WI38 (cell line): ENCODE results near the gene KCNK17.
A peak's percentile ranks its signal among the peaks of the same experiment; 100 is the strongest.

Experiments used
- H3K4me3 ChIP-seq: 2 replicates; pipeline ENCODE4 v1.5.1; 2011; ENCODE audit warnings: low read depth, mild to moderate bottlenecking, control low read depth, low read length
- TF ChIP-seq, protein P1 (sequence below): IDR thresholded peaks from 2 replicates; pipeline ENCODE4 v1.5.1; 2012; ENCODE audit warnings: low read depth, mild to moderate bottlenecking, control low read depth, low read length

Gene KCNK17

DNA sequence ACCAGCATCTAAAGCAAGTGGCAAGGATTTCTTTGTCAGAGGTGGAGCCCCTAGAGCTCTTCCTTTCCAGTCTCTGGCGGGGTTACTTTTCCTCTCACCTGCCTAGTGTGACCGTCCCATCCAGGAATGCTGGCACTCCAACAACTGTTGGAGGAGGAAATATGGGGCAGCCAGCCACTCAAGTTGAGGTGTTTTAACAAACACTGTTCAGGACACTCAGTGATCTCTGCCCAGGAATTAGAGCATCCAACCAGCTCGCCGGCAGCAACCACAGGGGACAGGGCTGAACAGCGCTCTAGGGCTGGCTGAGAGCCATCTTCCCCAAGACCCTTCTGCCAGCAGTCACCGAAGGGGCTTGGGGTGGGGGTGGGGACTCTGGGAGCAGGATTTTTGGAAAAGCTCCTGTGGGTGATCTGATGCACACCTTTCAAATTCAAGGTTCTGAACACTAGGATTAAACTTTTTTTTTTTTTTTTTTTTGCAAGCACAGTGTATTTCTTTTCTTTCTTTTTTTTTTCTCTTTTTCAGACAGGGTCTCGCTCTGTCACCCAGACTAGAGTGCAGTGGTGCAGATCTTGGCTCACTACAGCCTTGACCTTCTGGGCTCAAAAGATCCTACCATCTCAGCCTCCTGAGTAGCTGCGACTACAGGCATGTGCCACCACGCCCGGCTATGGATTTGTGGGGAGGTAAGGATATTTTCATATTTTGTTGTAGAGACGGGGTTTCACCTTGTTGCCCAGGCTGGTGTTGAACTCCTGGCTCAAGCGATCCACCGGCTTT is 36.7 kb upstream of the KCNK17 start:
- TF ChIP-seq, protein P1, sequence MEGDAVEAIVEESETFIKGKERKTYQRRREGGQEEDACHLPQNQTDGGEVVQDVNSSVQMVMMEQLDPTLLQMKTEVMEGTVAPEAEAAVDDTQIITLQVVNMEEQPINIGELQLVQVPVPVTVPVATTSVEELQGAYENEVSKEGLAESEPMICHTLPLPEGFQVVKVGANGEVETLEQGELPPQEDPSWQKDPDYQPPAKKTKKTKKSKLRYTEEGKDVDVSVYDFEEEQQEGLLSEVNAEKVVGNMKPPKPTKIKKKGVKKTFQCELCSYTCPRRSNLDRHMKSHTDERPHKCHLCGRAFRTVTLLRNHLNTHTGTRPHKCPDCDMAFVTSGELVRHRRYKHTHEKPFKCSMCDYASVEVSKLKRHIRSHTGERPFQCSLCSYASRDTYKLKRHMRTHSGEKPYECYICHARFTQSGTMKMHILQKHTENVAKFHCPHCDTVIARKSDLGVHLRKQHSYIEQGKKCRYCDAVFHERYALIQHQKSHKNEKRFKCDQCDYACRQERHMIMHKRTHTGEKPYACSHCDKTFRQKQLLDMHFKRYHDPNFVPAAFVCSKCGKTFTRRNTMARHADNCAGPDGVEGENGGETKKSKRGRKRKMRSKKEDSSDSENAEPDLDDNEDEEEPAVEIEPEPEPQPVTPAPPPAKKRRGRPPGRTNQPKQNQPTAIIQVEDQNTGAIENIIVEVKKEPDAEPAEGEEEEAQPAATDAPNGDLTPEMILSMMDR: no peak
- no peak overlapping the region for H3K4me3 ChIP-seq

DNA sequence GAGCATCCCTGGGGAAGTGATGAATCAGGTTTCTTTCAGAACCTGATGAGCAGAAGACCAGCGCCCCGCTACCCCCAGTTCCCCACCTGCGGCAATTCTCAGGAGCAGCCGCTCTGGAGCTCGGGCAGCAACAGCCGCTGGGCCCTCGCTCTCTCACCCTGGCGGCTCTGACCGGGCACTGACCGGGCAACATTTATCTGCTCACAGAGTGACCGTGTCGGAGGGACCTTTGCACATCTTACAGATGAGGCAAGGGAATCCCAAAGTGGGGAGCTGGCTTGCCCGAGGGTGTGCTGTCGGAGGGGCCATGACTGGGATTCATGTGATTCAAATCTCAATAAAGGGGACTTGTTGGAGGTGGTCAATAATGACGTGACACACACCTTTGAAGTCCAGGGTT is 34.5 kb upstream of the KCNK17 start:
- TF ChIP-seq, protein P1: no peak
- no peak overlapping the region for H3K4me3 ChIP-seq

DNA sequence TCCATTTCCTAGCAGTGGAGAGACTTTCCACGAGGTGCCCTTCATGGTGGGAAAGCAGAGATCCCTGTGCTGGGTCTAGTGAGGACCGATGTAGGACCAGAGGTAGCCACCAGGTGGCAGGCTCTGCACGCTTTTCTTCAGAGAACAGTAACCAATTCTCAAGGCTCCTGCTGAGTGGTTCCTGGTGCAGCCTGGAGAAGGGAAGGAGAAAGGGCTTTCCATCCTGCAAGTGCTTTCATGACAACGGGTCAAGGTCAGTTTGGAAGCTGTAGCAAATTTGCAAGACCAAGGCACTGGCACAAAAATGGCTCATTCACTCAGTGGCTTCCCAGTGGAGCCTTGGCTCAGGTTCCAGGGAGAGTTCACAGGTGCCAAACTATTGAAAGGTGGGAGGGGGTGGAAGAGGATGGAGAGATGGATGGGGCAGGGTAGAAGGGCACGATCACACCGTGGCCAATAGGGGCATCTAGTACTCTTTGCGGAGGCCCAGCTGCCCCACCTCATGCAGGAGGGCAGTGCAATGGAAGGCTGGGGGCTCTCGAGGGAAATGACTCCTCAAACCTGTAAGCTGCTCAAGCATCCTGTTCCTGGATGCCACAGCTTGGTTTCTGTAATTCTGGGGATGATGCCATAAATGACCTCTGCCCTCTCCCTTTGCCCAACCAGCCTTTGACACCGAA is 33.8 kb upstream of the KCNK17 start:
- H3K4me3 ChIP-seq: no peak overlapping the region
- TF ChIP-seq, protein P1: peak; percentile 87

GRCh38 chr6:39347206-39347605 is 33.0 kb upstream of the KCNK17 start:
- no peak overlapping the region for H3K4me3 ChIP-seq
- TF ChIP-seq, protein P1: no peak

DNA sequence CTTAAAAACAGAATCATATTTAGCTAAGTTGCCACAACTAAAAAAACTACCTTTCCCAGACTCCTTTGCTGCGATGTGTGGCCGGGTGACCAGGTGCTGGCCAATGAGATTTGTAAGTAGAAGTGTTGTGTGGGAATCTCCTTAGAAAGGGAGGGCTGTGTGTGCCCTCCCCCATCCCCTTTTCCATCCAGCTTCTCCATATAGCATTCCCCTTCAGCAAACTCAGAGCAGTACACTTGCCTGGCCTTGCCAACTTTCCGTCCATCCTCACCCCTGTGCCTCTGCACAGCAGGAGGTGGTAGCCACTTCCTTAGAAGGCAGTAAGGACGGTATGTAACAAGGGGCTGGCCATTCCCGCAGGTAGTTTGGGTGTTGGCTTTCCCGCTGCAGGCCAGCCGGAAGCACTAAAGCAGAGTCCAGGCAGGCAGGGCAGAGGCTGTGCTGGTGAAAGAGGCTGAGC is 30.6 kb upstream of the KCNK17 start:
- TF ChIP-seq, protein P1: no peak
- H3K4me3 ChIP-seq: no peak overlapping the region

DNA sequence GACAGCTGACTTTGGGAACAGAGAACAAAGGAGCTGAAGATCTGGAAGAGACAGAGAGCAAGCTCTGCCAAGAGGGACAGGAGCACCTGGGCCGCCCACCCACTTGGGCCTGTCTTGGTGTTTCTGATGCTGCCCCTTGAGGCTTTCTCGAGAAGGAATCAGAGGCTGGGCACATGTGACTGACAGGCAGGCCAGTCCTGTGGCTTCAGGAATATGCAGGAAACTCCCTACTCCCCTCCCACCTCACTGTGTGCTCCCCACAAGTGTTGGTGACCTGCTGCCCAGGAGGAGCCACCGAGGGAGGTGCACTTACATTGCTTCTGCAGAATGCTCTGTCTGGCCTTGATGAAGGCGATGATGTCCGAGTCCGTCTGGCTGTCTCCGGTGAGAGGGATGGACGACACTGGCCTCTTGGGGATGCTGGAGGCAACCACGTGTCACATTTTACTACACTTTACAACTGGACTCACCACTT is 29.2 kb upstream of the KCNK17 start:
- TF ChIP-seq, protein P1: no peak
- H3K4me3 ChIP-seq: no peak overlapping the region
